ENCODE data around the gene KLF9. TPM values are rescaled to one million over a fixed set of nuclear protein-coding genes. Genes with fewer than 3 reads are reported as not detected.

The KLF9 gene
- total RNA-seq, 2 donors from 2014 or later = 0.13 to 0.31 TPM

DNA sequence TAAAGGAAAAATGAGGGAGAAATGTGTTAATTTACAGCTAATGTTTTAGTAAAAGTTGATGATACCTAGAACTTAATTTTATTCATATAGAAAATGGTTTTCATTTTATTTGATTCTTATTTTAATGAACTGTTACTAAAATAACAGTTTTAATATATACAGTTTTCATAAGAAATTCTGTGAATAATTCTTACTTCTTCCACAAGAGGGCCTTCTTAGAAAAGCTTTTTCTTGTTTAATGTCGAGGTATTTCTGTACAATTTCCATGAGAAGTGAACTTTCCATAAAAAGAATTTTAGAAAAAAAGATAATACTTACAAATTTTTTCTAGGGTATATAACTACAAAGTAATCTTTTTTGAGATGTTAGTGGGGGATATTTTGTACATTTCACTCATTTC lies 73.9 kb downstream of the KLF9 start:
- no peak overlapping the region for H3K4me3 Mint-ChIP-seq
- no peaks in the 10 kb centered on the region for H3K27me3 ChIP-seq (ENCODE audit: control insufficient read depth, insufficient read depth, low read length, poor library complexity, severe bottlenecking)
- H3K36me3 ChIP-seq (ENCODE audit: control insufficient read depth, insufficient read depth, low read length) = peaks cover 44% of the 10 kb centered on the region
- H3K4me1 ChIP-seq (ENCODE audit: control insufficient read depth, insufficient read depth, low read length) = no peaks in the 10 kb centered on the region
- TF ChIP-seq, protein P1, sequence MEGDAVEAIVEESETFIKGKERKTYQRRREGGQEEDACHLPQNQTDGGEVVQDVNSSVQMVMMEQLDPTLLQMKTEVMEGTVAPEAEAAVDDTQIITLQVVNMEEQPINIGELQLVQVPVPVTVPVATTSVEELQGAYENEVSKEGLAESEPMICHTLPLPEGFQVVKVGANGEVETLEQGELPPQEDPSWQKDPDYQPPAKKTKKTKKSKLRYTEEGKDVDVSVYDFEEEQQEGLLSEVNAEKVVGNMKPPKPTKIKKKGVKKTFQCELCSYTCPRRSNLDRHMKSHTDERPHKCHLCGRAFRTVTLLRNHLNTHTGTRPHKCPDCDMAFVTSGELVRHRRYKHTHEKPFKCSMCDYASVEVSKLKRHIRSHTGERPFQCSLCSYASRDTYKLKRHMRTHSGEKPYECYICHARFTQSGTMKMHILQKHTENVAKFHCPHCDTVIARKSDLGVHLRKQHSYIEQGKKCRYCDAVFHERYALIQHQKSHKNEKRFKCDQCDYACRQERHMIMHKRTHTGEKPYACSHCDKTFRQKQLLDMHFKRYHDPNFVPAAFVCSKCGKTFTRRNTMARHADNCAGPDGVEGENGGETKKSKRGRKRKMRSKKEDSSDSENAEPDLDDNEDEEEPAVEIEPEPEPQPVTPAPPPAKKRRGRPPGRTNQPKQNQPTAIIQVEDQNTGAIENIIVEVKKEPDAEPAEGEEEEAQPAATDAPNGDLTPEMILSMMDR (conservative IDR thresholded peaks at IDR 0.05) = peak; percentile 72
- no peaks in the 10 kb centered on the region for H3K4me1 Mint-ChIP-seq
- WGBS, 2 experiments (ENCODE audit: insufficient coverage in 1 of 2, insufficient read length in 1 of 2) = no CpG with 5 or more reads among the region's 1 CpG
- H3K36me3 Mint-ChIP-seq (ENCODE audit: low read depth) = peaks cover 36% of the 10 kb centered on the region
- DNase-seq = no peak
- H3K27me3 Mint-ChIP-seq (ENCODE audit: insufficient read depth) = no peaks in the 10 kb centered on the region
- H3K4me3 ChIP-seq (ENCODE audit: low read length) = no peak overlapping the region
- no peaks in the 10 kb centered on the region for H3K9me3 ChIP-seq (ENCODE audit: control insufficient read depth, low read length)
- no peak overlapping the region for H3K9ac ChIP-seq (ENCODE audit: extremely low read depth, low read length, poor library complexity, severe bottlenecking)
- no peaks in the 10 kb centered on the region for H3K9me3 Mint-ChIP-seq
- H3K27ac ChIP-seq (ENCODE audit: low read depth, low read length) = no peak overlapping the region
- no peak overlapping the region for H3K27ac Mint-ChIP-seq

Other genes with a start within 250 kb of the KLF9 start
- gene SMC5, start 155.7 kb downstream of the KLF9 start, total RNA-seq = 10 to 100 TPM; 30.0 to 42.5 TPM

Data from endodermal cell (in vitro differentiated cells).